Endothelial cell of umbilical vein (primary cell): ENCODE results near the gene UBE2E2.

Source experiments
- EZH2 ChIP-seq: IDR thresholded peaks from 2 replicates; pipeline ENCODE4 v1.6.1; 2012; ENCODE audit warnings: borderline replicate concordance, low read depth, mild to moderate bottlenecking, moderate library complexity, low read length, inconsistent platforms; ENCODE audit not compliant: severe bottlenecking
- FOS ChIP-seq: IDR thresholded peaks from 2 replicates; pipeline ENCODE4 v1.6.1; 2011; ENCODE audit warnings: mild to moderate bottlenecking, low read length, moderate library complexity, borderline replicate concordance; ENCODE audit not compliant: insufficient read depth
- JUN ChIP-seq: IDR thresholded peaks from 2 replicates; pipeline ENCODE4 v1.6.1; 2011; ENCODE audit warnings: borderline replicate concordance, low read depth; ENCODE audit not compliant: insufficient read length, insufficient read depth
- MYC ChIP-seq: IDR thresholded peaks from one replicate; pipeline ENCODE4 v1.6.1; 2011; ENCODE audit warnings: mild to moderate bottlenecking, low read depth, low read length
- POLR2A ChIP-seq: IDR thresholded peaks from 2 replicates; pipeline ENCODE4 v1.6.1; 2012; ENCODE audit warnings: low read depth, mild to moderate bottlenecking, control low read depth, low read length
- POLR2AphosphoS5 ChIP-seq: IDR thresholded peaks from 2 replicates; pipeline ENCODE4 v1.6.1; 2012; ENCODE audit warnings: low read depth, mild to moderate bottlenecking, control low read depth, low read length, moderate library complexity; ENCODE audit not compliant: insufficient read depth
- TF ChIP-seq, protein P1 (sequence below), 2 donors: IDR thresholded peaks; 1 replicate in 1 of 2; 2 replicates in 1 of 2; pipeline ENCODE4 v1.5.1; 2011; ENCODE audit warnings: low read length in 2 of 2, mild to moderate bottlenecking in 2 of 2, moderate library complexity in 2 of 2, control low read depth in 1 of 2, inconsistent platforms in 1 of 2, low read depth in 1 of 2; ENCODE audit not compliant: insufficient read depth in 1 of 2; ENCODE audit errors: extremely low read depth in 1 of 2
- TF ChIP-seq, protein P2 (sequence below): IDR thresholded peaks from 2 replicates; pipeline ENCODE4 v1.6.1; 2011; ENCODE audit not compliant: insufficient read depth, insufficient read length

DNA sequence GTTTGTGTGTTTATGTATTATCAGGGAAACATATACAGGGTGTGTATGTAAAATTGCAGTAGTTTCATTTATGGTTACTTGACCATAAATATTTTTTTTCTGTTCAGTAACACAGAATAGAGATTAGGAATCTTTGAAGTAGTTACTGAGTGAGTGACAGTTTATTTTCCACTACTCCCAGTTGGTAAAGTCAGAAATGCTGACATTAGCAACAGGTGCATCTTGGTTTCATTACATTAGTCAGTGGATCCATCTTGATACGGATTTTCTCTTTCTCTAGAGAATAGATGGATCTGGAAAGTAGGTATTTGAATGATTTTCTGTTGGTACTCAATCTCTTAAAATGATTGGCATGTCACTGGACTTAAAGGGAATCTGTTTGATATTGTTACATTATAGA lies 6.0 kb downstream of the UBE2E2 start:
- TF ChIP-seq, protein P1, sequence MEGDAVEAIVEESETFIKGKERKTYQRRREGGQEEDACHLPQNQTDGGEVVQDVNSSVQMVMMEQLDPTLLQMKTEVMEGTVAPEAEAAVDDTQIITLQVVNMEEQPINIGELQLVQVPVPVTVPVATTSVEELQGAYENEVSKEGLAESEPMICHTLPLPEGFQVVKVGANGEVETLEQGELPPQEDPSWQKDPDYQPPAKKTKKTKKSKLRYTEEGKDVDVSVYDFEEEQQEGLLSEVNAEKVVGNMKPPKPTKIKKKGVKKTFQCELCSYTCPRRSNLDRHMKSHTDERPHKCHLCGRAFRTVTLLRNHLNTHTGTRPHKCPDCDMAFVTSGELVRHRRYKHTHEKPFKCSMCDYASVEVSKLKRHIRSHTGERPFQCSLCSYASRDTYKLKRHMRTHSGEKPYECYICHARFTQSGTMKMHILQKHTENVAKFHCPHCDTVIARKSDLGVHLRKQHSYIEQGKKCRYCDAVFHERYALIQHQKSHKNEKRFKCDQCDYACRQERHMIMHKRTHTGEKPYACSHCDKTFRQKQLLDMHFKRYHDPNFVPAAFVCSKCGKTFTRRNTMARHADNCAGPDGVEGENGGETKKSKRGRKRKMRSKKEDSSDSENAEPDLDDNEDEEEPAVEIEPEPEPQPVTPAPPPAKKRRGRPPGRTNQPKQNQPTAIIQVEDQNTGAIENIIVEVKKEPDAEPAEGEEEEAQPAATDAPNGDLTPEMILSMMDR (IDR thresholded peaks at IDR 0.05; ENCODE audit: extremely low read depth in 1 of 2, insufficient read depth in 1 of 2, low read depth in 1 of 2, low read length in 2 of 2): no peak
- TF ChIP-seq, protein P2, sequence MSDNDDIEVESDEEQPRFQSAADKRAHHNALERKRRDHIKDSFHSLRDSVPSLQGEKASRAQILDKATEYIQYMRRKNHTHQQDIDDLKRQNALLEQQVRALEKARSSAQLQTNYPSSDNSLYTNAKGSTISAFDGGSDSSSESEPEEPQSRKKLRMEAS: no peak
- TF ChIP-seq MYC (no peak), POLR2A (no peak), EZH2 (no peak), POLR2AphosphoS5 (no peak), JUN (no peak), FOS (no peak)
